Measurements from ENCODE around the gene XPNPEP1.

The XPNPEP1 gene

GRCh38 chr10:109887243-109887642, 36.1 kb downstream of the XPNPEP1 start:
- H3K4me3 ChIP-seq (ENCODE audit: low read length): no peak overlapping the region
- TF ChIP-seq CTCF (IDR thresholded peaks at IDR 0.05; ENCODE audit: insufficient read depth, low read depth, low read length, missing control alignments): no peak
- DNase-seq (ENCODE audit: low read depth): no peak

GRCh38 chr10:109886781-109887140, 36.5 kb downstream of the XPNPEP1 start:
- no peak for DNase-seq (ENCODE audit: low read depth)
- TF ChIP-seq CTCF (IDR thresholded peaks at IDR 0.05; ENCODE audit: insufficient read depth, low read depth, low read length, missing control alignments): no peak
- no peak overlapping the region for H3K4me3 ChIP-seq (ENCODE audit: low read length)

GRCh38 chr10:109886037-109886780, 37.1 kb downstream of the XPNPEP1 start:
- no peak overlapping the region for H3K4me3 ChIP-seq (ENCODE audit: low read length)
- TF ChIP-seq CTCF (IDR thresholded peaks at IDR 0.05; ENCODE audit: insufficient read depth, low read depth, low read length, missing control alignments): no peak
- DNase-seq (ENCODE audit: low read depth): no peak

DNA sequence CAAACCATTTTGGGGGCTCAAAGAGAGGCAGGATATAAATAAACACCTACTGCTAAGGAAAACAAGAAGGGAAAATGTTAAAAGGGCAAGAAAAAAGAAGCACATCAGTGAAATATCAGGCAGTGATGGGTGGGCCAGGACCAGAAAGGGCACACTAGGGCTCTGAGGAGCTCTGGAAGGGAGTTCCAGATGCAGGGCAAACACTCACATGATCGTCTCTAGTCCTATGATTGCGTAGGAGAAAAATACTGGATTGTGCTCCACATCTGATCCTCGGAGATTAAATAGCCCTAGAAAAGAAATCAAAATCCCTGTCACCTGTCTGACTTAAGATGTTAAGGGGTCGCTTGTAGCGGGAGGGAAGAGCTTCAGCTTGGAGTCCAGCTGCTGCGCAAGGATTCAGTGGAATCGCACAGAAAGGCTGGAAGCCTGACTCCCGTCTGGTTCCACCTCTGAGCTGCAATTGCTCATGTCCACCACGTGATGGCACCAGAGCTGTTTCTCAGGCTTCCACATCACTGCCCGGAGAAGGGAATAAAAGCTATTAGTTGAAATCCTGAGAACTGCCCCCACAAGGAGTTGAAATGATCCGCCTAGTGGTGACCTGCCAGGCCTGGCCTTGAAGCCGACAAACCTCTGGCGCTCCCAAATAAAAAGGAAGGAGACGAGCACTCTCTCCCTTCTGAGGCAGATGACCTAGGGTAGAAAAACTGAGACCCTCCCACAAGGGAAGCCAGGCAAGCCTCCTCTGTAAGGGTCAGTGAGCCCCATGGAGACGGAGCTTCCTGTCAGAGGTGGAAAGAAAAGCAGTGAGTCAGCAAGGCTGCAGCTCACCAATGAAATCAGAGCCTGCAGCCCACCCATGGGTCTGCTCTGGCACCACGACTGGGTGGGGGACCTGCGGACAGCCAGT, 39.2 kb downstream of the XPNPEP1 start:
- no peak overlapping the region for H3K4me3 ChIP-seq (ENCODE audit: low read length)
- peak; percentile 81 for DNase-seq (ENCODE audit: low read depth)
- TF ChIP-seq CTCF (IDR thresholded peaks at IDR 0.05; ENCODE audit: insufficient read depth, low read depth, low read length, missing control alignments): peak; percentile 97

- H3K4me3 ChIP-seq (ENCODE audit: low read length): no peak overlapping the region
- TF ChIP-seq CTCF (IDR thresholded peaks at IDR 0.05; ENCODE audit: insufficient read depth, low read depth, low read length, missing control alignments): no peak
Observed at GRCh38 chr10:109882251-109883057, 40.9 kb downstream of the XPNPEP1 start.

GRCh38 chr10:109881769-109882057, 41.6 kb downstream of the XPNPEP1 start:
- H3K4me3 ChIP-seq (ENCODE audit: low read length): no peak overlapping the region
- no peak for TF ChIP-seq CTCF (IDR thresholded peaks at IDR 0.05; ENCODE audit: insufficient read depth, low read depth, low read length, missing control alignments)
- DNase-seq (ENCODE audit: low read depth): no peak

More at GRCh38 chr10:109882251-109883057, 40.9 kb downstream of the XPNPEP1 start:
- no peak for DNase-seq (ENCODE audit: low read depth)
